Activated effector memory CD4-positive, alpha-beta T cell treated with Interleukin-2 at 50 U/mL for 16 hours (primary cell): ENCODE measurements around the gene BSG.
"Not testable (repeated sequence)": the region's sequence is repeated elsewhere in the genome, so short reads cannot be mapped to it uniquely, and the experiment has no call there.

Source experiments
- DNase-seq: peaks from one replicate; pipeline ENCODE4 v3.0.0-alpha.2; 2020

Gene BSG

DNA sequence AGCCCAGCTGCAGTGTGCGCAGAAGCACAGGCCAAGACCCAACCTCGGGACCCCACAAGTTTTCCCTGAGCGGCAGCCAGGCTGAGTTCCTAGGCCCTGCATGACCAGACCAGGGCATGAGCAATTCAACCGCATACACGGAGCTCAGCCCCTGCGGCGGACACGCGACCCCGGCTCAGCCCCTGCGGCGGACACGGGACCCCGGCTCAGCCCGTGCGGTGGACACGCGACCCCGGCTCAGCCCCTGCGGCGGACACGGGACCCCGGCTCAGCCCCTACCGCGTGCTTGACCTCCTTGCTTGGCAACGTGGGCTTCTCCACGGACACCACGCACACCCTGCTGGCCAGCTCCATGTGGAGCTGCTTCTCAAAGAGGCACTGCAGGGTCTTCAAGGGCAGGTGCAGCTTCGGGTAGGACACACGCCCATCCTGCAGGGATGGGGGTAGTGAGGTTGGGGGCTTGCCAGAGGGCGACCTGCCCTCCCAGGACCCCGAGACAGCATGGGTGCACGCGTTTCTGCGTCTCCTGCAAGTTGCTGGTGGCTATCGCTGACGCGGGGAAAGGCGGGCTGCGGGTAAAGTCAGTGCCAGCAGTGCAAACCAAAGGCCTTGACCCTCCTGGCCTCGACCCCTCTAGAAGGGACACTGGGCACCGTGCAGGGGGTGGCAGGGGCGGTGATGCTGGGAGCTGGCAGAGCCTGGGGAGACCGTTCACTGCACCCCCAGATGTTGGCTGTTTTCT is 51.0 kb downstream of the BSG start:
- no peak for DNase-seq

DNA sequence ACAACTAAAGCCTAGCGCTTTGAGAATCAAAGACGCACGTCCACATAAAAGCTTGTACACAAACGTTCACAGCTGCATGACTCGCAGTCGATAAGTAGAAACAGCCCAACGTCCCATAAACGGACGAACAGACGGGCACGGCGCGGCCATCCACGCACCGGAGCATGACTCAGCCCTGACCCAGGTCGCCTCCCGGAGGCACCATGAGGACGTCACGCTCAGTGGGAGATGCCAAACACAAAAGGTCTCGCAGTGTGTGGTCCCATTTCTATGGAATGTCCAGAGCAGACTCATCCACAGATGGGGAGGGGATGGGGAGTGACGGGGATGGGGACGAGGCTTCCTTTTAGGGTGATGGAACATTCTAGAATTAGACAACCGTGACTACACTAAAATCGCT is 51.6 kb downstream of the BSG start:
- no peak for DNase-seq

DNA sequence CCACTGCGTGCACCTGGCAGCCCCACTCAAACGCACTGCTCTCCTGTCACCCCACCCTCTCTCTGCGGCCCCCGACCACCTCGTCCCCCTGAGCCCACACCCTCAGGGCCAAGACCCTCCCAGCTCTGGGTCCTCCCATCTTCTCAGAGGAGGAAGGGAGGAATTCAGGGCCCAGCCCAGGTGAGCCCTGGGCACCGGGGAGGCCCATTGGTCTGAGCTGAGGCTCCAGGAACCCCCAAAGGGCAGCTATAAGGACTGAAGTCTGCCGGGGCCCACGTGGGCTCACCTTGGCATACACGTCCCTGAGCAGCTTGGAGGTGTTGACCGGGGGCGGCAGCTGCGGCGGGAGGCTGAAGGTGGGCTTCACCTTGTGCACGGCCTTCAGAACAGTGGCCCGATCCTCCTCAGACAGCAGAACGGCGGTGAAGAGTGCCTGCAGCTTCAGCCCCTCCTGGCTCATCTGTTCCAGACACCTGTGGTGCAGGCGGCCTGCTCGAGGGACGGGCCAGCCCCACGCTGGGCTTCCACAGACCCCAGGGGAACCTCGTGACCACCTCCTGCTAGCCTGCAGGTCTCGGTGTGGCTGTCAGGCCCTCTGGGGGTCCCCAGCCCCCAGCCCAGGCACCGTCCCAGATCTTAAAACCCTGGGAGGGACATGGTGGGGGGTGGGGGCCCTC is 52.2 kb downstream of the BSG start:
- DNase-seq: no peak

- no peak for DNase-seq
Measured at GRCh38 chr19:625257-625656, 52.9 kb downstream of the BSG start.

DNA sequence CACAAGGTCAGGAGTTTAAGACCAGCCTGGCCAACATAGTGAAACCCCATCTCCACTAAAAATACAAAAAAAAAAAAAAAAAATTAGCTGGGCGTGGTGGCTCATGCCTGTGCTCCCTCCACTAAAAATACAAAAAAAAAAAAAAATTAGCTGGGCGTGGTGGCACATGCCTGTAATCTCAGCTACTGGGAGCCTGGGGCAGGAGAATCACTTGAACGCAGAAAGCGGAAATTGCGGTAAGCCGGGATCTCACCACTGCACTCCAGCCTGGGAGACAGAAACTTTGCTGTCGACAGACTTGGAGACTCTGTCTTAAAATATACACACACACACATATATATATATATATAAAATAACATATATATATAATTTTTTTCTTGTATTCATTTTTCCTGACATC is 54.2 kb downstream of the BSG start:
- not testable (repeated sequence) for DNase-seq

GRCh38 chr19:628168-628567 is 55.8 kb downstream of the BSG start:
- no peak for DNase-seq

- DNase-seq: not testable (repeated sequence)
Measured at GRCh38 chr19:629515-629914, 57.1 kb downstream of the BSG start.

- DNase-seq: no peak
Measured at GRCh38 chr19:629961-630714, 57.7 kb downstream of the BSG start.

DNA sequence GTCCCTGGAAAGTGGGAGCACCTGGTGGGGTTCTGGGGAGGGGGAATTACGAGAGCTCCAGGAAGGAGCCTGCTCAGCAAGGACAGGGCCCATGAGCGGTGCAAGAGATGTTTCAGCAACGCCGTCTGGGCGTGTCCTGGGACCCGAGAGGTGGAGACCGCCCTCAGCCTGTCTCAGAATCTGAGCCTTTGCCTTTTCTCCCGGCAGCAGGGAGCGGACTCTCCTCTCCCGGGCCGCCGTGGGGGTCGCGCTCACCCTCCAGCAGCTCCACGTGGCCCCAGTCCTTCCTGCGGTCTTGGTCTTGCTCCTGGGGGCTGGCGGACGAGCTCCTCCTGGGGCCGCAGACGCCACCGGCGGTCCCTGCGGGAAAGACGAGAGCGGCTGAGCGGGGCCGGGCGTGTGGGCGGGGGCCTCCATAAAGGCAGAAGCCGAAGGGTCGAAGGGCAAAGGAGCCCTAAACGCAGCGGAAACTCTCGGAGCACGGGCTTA is 60.2 kb downstream of the BSG start:
- no peak for DNase-seq
